ENCODE measurements around the gene EYA2.

EYA2 gene

DNA sequence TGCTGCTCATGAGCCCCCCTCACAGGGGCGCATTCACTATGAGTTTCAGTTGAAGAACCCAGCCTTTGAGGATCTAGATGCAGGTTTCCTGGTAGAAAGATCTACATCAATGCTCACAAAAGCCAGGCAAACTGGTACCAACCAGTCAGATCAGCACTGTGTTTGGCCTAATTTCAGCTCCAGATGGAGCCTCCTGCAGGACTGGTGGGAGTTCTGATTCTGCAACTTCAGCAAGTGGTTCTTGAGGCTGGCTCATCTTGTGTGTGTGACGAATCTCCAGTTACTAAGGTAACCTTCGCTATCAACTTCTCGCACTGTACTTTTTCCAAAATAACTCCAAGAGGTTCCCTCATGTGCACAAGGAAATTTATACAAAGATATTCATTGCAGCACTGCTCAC is 343.1 kb downstream of the EYA2 start:
- DNase-seq: no peak

All from cortex of kidney (tissue), 1 donor.